ENCODE results near the gene MOV10L1. TPM values are rescaled to one million over a fixed set of nuclear protein-coding genes. Genes with fewer than 3 reads are reported as not detected.

MOV10L1 gene
- total and polyA plus RNA-seq, 2 donors (not counting 3 experiments of a cell fraction or from before 2014, with no cell fraction given), result 27.6 to 37.6 TPM

- FAIRE-seq (no peak), DNase-seq (ENCODE audit: low read depth, low spot score) (no peak)
- intact Hi-C loops (cut with micrococcal nuclease) (no loop called here), dilution Hi-C loops (cut with MboI; ENCODE audit: extremely low pct_ligation_motif_present, low sequenced_read_pairs) (no loop called here)
- no peak overlapping the region for H3K27ac ChIP-seq (ENCODE audit: insufficient read depth, low read depth, low read length)
- no peak for TF ChIP-seq POLR2AphosphoS5 (IDR thresholded peaks at IDR 0.05; ENCODE audit: insufficient read depth, low read depth, low read length)
- no peak for TF ChIP-seq MAX (IDR thresholded peaks at IDR 0.05; ENCODE audit: insufficient read depth, insufficient read length)
- no peak for TF ChIP-seq MYC (IDR thresholded peaks at IDR 0.05; ENCODE audit: low read depth, low read length)
- no peak for TF ChIP-seq GATA2 (IDR thresholded peaks at IDR 0.05; ENCODE audit: insufficient read depth, insufficient read length, low read depth, low read length)
- TF ChIP-seq JUN (IDR thresholded peaks at IDR 0.05; ENCODE audit: borderline replicate concordance, insufficient read depth, insufficient read length, low read depth), result no peak
- no peak for TF ChIP-seq EZH2 (IDR thresholded peaks at IDR 0.05; ENCODE audit: borderline replicate concordance, low read depth, low read length, severe bottlenecking)
- no peak for TF ChIP-seq POLR2A (IDR thresholded peaks at IDR 0.05; ENCODE audit: low read depth, low read length)
- no peak for TF ChIP-seq FOS (IDR thresholded peaks at IDR 0.05; ENCODE audit: borderline replicate concordance, insufficient read depth, low read length)
- TF ChIP-seq CTCF (IDR thresholded peaks at IDR 0.05; ENCODE audit: extremely low read depth in 1 of 2, insufficient read depth in 1 of 2, low read depth in 1 of 2, low read length in 2 of 2), result no peak
- no peak overlapping the region for H2AFZ ChIP-seq (ENCODE audit: low read depth, low read length)
- H3K36me3 ChIP-seq (ENCODE audit: control insufficient read depth in 2 of 2, extremely low read depth in 1 of 2, insufficient read depth in 2 of 2, low read length in 2 of 2), result no peaks in the 10 kb centered on the region
- no peaks in the 10 kb centered on the region for H3K79me2 ChIP-seq (ENCODE audit: control insufficient read depth, insufficient read depth, low read length)
- ChIA-PET CTCF (interaction anchor here (2.0 kb wide), 1 partner anchor 11 kb away, joined by 8 read pairs; no protein-coding TSS in a partner anchor), POLR2A (no interaction called here)
- H3K27me3 ChIP-seq (ENCODE audit: control insufficient read depth in 2 of 2, insufficient read depth in 2 of 2, low read length in 2 of 2), result no peaks in the 10 kb centered on the region
- no peaks in the 10 kb centered on the region for H3K9me3 ChIP-seq (replicated peaks; ENCODE audit: control insufficient read depth, insufficient read depth, low read length)
- no peaks in the 10 kb centered on the region for H3K4me1 ChIP-seq (ENCODE audit: control insufficient read depth, extremely low read depth, insufficient read depth, low read length)
- H3K9ac ChIP-seq (replicated peaks; ENCODE audit: extremely low read depth, insufficient read depth, low read length), result no peak overlapping the region
- no TSS peak for BruUV-seq (replicated peaks)
- no peaks in the 10 kb centered on the region for H3K9me1 ChIP-seq (replicated peaks; ENCODE audit: control insufficient read depth, extremely low read depth, insufficient read depth, low read length)
- no peak overlapping the region for H3K4me3 ChIP-seq (replicated peaks in 1 of 3; ENCODE audit: insufficient read depth in 1 of 3, low read depth in 1 of 3, low read length in 3 of 3)
- H3K4me2 ChIP-seq (ENCODE audit: insufficient read depth, low read length), result no peak overlapping the region
- no peaks in the 10 kb centered on the region for H4K20me1 ChIP-seq (replicated peaks; ENCODE audit: control insufficient read depth, extremely low read depth, insufficient read depth, low read length)
Measured at GRCh38 chr22:50041361-50042065, 48.3 kb upstream of the MOV10L1 start.

Data from endothelial cell of umbilical vein (primary cell).